Measurements from ENCODE around the gene PLXNA3.
A peak's percentile ranks its signal among the peaks of the same experiment; 100 is the strongest.

Gene PLXNA3

GRCh38 chrX:154458116-154458953 lies at the start of gene PLXNA3:
TSS of gene PLXNA3 (plus strand) at chrX:154458281. CDS start at chrX:154460184, 1,903 bp downstream.
- peak; percentile 47 to 73 for DNase-seq

GRCh38 chrX:154408659-154409221 lies 49.3 kb upstream of the PLXNA3 start:
- DNase-seq: no peak

GRCh38 chrX:154409222-154409871 lies 48.7 kb upstream of the PLXNA3 start, which contains the start of gene DNASE1L1:
TSS of gene DNASE1L1 (minus strand) at chrX:154409254. CDS start at chrX:154405568, 3,686 bp downstream.
- peak; percentile 18 to 80 for DNase-seq

- DNase-seq: peak; percentile 59 to 62
Measured at GRCh38 chrX:154411981-154412340, 46.1 kb upstream of the PLXNA3 start.

GRCh38 chrX:154412468-154412867 lies 45.6 kb upstream of the PLXNA3 start:
- peak; percentile 52 to 55 for DNase-seq

- no peak for DNase-seq
Measured at GRCh38 chrX:154413142-154413541, 44.9 kb upstream of the PLXNA3 start.

GRCh38 chrX:154417157-154417556 lies 40.9 kb upstream of the PLXNA3 start:
- no peak for DNase-seq

- DNase-seq: no peak
Measured at GRCh38 chrX:154419189-154419588, 38.9 kb upstream of the PLXNA3 start.

GRCh38 chrX:154419688-154420401 lies 38.2 kb upstream of the PLXNA3 start:
- DNase-seq: no peak

- DNase-seq: no peak
Measured at GRCh38 chrX:154420402-154420756, 37.7 kb upstream of the PLXNA3 start.

GRCh38 chrX:154426916-154427770 lies 30.9 kb upstream of the PLXNA3 start:
- no peak for DNase-seq

GRCh38 chrX:154428176-154429171 lies 29.6 kb upstream of the PLXNA3 start, which contains the start of gene ATP6AP1:
TSS of gene ATP6AP1 (plus strand) at chrX:154428677. CDS start at chrX:154428693, 16 bp downstream.
- peak; percentile 90 to 91 for DNase-seq

GRCh38 chrX:154429711-154430110 lies 28.4 kb upstream of the PLXNA3 start:
- DNase-seq: no peak

- no peak for DNase-seq
Measured at GRCh38 chrX:154430479-154430878, 27.6 kb upstream of the PLXNA3 start.

- DNase-seq: peak in 1 of 2 donors; percentile 45
Measured at GRCh38 chrX:154430916-154431315, 27.2 kb upstream of the PLXNA3 start.

- DNase-seq: peak in 1 of 2 donors; percentile 35
Measured at GRCh38 chrX:154431341-154431740, 26.7 kb upstream of the PLXNA3 start.

GRCh38 chrX:154432210-154432609 lies 25.9 kb upstream of the PLXNA3 start:
- DNase-seq: no peak

GRCh38 chrX:154433605-154434004 lies 24.5 kb upstream of the PLXNA3 start:
- no peak for DNase-seq

GRCh38 chrX:154434394-154435168 lies 23.5 kb upstream of the PLXNA3 start:
- DNase-seq: no peak

- no peak for DNase-seq
Measured at GRCh38 chrX:154435171-154435733, 22.8 kb upstream of the PLXNA3 start.
